ENCODE data around the gene OTOF.
A peak's percentile ranks its signal among the peaks of the same experiment; 100 is the strongest.
"Not testable (repeated sequence)": the region's sequence is repeated elsewhere in the genome, so short reads cannot be mapped to it uniquely, and the experiment has no call there.

OTOF gene

DNA sequence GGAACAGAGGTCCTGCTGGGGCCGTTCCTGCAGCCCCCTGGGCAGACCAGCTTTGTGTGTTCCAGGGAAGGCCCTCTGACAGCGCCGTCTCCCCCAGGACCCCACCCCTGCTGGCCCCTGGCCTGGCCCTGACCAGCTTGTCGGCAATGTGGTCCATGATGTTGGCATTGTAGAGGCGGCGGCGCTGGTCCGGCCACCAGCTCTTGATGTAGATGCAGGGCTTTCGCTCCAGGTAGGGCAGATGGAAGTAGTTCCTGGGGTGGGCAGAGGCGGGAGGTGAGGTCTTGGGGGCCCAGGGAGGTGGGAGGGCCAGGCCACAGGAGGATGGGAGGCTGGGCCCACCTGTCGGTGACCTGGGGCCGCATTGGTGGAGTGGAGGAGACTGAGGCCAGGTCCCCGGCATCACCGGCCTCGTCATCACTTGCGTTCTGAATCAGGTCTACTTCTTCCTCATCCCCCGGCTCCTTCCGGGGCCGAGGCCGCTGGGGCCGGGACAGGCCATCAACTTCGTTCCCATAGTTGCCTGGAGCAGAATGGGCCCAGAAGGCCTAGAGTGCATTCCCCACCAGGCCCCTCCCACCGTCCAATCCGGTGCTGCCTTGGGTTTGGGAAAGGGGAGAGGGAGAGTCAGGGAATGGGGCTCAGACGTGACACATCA is 1.3 kb upstream of the OTOF start:
- DNase-seq: no peak

DNA sequence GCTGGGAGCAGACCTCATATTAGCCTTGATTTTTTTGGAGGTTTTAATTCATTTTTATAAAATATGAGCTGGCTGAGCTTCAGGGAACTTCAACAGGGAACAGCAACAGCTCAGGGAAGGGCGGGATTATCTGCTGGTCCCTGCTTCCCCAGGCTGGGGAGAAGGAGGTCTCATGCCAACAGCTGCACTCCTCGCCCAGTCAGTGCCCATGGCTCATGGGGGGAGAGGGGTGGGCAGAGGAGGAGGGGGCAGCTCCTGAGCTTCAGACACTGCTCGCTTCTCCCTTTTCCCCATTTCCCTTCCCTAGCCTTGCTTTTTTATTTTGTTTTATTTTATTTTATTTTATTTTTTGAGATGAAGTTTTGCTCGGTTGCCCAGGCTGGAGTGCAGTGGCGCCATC is 442 bp upstream of the OTOF start:
- DNase-seq: no peak

DNA sequence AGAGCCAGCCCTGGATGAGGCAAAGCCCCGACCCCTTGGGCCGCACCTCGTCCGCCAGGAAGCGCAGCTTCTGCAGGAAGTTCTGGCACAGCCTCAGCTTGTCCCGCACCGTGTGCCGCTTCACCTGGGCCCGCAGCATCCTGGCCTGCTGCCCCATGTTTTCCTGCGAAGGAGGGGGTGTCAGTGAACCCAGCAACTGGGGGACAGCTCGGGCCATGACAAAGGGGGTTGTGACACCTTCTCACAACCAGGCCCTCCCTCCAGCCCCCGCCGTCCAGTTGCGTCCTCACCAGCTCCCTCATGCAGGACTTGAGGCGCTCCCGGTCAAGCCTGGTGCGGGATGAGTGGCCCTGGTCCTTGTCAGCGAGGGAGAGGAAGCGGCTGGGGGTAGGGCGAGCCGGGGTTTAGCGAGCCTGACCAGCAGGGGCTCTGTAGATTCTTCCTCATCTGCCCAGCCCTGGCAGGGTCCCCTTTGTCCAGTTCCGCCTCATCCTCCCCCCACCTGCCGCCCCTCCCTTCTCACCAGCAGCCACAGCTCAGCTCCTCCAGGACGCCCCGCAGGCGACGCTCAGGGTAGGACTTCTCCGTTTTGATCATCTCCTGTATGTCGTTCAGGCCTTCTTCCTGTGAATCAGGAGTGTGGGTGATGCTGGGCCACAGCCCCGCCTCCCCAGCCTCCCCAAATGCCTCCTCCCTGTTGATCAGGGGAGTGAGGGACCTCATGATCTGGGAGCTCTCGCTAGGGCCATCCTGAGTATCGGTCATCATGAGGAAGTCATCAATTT is 606 bp downstream of the OTOF start:
- DNase-seq: no peak

DNA sequence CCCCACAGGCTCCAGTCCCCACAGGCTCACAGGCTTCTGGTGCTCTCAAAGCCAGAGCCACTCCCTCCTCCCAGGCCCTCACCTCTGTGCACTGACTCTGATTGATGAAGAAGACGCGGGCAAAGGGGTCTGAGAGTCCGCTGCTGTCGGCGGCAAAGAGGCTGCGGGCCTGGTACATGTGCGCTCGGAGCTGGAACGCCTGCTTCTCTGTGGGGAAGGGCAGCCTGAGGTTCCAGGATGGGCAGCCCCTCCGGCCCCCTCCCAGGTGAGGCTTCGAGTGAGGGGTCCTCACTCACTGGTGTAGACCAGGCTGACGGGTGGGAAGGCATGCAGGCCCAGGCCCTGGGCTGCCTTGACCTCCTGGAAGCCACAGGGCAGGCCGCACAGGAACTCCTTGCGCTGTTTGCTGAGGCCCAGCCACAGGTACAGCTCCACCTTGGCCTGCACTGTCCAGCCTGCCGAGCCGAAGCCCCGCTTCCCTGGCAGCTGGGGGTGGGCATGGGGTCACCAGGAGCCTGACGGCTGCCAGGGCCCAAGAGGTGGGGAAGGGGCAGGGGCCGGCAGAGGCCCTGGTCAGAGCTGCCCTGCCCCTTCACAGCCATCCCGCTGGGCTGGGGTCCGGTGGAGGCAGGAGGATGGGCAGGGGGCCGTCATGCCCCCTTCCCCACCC is 2.0 kb downstream of the OTOF start:
- no peak for DNase-seq

DNA sequence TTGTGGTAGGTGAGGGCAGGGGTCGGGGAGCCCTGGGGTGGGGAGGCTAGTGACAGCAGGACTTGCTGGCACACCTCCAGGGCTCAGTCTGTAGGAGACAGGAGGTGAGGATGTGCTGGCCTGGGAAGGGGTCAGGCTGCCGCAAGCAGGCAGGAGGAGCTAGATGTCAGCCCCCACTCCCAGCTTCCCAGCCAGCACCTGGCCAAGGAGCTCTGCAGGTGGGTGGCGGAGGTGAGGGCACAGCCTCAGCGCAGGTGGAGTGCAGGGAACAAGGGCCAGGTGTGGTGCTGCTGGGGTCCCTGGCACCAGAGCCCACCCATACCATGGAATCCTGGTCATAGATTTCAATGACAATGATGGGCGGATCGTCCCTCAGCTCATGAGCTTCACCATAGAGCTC is 2.9 kb downstream of the OTOF start:
- no peak for DNase-seq

DNA sequence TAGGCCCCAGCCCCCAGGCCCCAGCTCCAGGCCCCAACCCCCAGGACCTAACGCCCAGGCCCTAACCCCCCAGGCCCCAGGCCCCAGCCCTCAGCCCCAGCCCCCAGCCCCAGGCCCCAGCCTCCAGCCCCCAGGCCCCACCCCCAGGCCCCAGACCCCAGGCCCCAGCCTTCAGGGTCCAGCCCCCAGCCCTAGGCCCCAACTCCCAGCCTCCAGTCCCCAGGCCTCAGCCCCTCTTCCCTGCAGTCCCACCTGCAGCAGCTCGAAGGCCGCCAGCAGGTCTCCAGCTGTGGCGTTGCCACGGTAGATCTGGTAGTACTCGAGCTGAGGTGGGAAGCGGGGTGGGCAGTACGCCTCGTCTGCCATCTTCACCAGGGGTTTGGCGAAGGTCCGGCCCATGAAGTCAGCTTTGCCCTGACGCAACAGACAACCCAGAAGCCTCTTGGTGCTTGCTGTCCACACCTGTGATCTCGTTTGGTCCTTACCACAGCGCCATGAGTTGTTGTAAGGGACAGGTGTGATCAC is 3.6 kb downstream of the OTOF start:
- no peak for DNase-seq

DNA sequence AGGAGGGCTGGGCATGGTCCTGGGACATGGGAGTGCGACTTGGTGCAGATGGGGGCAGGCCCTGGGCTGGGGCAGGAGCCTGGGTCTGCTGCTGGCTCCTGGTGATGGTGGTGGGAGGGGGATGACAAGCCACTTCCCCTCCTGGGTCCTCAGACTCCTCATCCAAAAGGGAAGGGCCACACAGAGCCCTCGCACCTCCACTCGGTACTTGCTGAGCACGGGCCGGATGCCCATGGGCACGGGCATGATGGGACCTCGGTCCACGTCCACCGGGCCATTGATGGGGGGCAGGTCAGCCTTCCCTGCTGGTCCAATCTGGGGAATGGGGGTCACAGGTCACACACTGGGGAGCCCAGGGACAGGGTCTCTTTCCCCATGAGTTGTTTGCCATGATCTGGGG is 4.1 kb downstream of the OTOF start:
- DNase-seq: no peak

DNA sequence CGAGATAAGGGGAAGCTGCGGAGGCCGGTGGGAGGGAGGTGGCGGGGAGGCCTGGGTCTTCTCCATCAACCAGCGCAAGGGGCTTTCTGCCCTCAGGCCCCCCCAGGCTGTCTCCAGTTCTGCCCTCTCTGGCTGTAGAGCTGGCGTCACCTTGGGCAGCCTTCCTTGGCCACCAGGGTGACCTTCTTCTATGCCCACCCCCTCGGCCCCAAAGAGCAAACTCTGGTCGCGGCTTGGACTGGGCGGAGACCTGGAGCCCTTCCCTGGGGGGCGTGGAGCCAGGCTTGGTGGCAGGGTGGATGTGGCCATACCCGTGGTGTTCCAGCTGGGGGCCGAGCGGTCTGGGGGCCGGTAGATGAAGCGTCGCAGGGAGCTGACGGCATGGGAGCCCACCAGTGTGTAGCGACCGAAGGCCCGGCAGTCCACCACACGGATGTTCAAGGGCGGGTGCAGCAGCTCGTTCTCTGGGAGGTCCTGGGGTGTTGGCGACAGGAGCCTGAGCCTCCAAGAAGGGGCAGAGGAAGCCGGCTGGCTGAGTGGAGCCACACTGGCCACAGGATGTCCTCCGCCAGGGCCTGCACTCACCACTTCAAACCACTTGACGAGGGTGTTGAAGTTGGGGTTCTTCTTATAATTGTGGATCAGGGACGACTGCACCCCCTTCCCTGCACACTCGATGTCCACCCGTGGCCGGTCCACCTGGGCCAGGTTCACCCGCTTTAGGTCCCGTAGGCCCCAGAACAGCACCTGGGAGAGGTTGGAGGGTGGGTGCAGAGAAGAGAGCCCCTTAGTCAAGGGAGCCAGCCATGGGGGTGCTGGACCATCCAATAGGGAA is 4.9 kb downstream of the OTOF start:
- no peak for DNase-seq

DNA sequence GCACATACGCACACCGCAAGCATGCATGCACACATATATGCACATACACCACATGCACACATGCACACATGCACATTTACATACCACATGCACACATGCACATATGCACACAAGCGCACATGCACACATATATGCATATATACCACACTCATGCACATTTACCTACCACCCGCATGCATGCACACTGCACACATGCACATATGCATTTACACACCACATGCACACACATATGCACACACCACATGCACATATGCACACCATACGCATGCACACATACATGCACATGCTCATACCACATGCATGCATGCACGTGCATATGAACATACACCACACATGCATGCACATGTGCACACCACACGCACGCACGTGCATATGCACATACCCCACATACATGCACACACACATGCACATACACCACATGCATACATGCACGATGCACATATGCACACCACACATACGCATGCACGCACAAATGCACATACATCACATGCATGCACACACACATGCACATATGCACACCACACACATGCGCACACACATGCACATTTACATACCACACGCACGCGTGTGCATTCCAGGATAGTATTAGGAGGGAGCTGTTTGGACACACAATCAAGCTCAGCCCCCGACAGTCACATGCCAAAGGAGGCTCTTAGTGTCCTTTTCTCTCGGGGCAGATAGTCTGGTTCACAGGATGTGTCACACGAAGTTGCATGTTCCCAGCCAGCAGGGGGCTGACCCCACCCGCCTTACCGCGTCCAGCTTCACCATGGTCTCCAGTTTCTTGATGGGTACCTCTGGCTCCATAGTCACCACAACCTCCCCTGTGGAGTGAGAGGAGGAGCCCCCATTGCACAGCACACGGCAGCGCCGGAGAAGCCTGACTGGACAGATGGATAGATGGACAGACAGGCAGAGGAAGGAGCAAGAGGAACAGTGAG is 5.9 kb downstream of the OTOF start:
- DNase-seq: no peak

DNA sequence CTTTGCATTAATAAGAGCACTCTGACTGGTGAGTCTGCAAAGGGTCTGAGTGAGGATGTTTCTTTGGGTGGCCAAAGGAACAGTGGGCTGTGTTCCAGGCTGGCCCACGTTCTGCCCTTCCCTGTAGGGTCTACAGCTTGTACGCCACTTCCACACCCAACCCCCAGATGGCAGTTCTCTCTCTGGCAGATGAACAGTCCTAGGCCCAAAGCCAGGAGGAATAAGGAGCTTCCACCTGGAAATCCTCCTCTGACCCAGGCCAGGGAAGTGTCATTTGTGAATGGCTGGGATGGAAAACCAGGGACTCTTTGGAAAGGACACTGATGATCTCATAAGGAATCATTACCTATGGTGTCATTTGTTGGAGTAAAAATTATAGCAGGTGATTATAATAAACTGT is 6.6 kb downstream of the OTOF start:
- DNase-seq: no peak

DNA sequence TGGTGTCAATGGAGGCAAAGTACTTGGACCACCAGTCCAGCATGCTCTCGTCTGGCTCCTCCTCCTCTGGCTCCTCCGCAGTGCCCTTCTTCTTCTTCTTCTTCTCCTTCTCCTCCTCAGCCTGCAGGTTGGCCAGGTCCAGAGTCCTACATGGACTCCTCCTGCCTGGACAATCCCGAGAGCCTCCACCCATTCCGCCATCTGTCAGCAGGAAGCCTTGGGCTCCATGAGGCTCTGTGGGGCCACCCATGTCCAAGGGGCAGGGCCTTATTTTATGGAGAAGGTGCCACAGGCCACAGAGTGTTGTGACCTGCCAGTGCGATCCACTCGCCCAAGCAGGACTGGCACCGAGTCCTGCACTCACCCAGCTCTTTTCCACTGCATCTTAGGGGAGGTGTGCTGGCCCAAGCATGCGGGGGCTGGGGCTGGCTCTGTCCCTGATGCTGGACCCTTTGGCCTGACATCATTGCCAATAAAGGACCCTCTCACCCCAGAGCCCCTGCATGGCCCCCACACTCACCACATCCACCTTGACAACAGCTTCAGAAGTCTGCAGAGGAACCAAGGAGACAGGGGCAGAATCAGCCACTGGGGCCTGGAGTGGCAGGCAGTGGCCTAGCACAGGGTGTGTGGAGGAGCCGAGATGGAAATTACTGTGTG is 7.2 kb downstream of the OTOF start:
- no peak for DNase-seq

DNA sequence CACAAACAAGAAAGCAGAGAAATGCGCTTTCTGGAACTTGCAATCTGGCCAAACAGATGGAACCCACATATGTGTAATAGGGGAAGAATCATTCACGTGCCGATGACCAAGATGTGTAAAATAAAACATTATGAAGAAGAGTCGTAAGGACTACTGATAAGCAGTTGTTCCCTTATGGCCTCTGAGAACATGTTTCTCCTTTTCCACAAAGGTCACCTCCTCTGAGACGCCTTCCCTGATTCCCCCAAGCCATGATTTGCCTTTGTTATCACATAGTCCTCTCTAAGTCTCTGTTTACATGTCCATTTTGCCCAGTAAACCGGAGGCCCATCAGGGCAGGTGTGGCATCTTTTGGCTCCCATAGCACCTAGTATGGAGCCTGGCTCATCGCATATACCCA is 8.0 kb downstream of the OTOF start:
- no peak for DNase-seq

DNA sequence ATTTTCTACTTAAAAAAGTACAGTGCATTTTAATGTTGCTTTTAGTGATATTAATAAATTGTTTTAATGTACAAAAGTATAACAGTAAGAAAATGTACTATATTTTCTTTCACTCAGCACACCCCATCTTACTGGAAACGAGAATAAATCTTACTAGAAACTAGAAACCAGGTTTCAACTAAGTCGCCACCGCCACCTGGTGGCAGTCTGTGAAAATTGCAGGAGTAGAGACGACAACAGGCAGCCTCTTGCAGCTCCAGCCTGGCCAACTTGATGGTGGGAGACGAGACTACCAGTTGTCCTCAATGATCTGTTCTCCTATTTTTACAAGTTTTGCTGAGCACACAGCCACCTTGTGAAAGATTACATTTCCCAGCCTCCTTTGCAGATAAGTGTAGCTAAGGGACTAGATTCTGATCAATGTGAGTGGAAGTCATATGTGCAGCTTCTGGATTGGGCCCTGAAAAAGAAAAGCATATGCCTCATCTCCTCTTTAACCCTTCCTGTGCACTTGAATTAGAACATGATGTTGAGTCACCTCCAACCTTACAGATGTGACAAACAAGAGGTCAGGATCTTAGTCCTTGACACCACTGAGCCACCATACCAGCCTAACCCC is 8.7 kb downstream of the OTOF start:
- peak; percentile 3 for DNase-seq

DNA sequence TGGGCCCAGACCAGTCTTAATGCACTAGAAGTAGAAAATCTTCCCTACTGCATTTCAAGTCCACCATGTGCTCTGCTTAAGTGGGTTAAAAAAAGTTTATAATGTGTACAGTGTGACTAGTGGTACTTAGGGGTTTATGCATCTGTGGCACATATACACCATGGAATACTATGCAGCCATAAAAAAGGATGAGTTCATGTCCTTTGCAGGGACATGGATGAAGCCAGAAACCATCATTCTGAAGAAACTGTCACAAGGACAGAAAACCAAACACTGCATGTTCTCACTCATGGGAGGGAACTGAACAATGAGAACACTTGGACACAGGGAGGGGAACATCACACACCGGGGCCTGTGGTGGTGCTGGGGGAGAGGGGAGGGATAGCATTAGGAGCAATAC is 9.4 kb downstream of the OTOF start:
- DNase-seq: not testable (repeated sequence)

DNA sequence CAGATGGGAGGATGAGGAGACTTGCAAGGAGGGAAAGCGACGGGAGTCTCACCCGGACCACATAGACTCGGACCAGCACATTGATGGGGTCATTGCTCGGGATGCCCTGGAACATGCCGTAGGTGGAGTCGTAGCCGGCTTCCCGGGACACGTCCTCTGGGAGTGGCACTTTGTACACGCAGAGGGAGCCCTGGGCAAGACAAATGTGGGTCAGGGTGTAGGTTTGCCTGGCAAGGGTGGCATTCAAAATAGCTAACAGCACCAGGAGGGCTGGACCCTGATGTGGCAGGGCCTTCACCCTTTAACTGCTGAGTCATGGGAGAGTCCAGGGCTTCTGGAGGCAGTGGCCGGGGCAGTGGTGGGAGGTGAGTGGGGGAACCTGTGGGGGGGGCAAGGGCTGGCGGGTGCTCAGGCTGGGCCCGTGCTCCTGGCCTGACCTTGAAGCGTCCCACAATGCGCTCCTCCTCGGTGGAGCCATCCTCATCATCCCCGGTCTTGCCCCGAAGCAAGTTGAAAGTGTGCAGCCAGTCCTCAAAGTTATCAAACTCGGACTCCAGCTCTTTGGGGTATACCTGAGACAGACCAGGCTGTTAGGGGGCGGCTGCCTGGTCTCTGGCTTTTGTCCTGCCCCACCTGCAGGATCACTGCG is 11.1 kb downstream of the OTOF start:
- no peak for DNase-seq

DNA sequence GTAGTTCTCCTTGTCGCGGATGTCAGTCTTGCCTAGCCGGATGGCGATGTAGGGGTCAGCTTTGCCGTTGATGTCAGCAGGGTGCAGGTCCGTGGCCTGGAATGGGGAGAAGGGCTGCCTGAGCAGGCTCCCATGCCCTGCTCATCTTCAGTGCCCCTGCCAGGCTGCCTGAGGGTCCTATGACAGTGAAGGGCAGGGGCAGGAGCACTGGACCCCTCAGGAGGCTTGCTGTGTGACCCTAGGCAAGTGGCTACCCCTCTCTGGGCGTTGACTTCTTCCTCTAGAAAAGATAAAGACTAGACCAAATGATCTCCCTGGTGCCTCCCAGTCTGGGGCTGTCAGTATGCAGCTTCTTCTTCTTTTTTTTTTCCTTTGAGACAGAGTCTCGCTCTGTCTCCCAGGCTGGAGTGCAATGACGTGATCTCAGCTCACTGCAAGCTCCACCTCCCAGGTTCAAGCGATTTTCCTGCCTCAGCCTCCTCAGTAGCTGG is 11.9 kb downstream of the OTOF start:
- DNase-seq: no peak

DNA sequence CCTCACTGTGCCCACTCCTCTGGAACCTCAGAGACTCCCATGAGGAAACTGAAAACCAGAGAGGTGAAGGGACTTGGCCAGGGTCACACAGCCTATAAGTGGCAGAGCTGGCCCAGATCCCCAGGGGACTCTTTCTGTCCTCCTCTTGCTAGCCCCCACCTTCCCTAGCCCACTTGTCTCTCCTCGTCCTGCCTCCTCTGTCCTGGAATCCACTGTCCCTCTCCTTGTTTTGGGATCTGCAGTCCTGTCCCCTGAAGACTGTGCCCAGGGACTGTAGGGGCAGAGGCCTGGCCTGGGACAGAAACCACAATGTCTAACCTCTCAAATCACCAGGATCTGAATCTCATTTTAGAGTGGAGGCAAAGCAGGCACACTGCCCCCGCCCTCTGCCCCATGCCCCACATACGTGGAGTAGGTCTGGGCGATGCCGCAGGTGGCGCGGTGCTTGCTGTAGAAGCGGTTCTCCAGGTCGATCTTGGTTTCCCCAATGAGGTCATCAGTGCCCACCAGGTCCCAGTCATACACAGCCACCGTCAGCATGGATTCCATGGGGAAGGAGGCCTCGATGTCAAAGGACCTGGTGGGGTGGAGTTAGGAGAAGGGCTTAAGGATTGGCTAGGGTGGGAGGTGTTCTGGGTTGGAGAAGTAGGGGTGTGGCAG is 12.5 kb downstream of the OTOF start:
- no peak for DNase-seq

DNA sequence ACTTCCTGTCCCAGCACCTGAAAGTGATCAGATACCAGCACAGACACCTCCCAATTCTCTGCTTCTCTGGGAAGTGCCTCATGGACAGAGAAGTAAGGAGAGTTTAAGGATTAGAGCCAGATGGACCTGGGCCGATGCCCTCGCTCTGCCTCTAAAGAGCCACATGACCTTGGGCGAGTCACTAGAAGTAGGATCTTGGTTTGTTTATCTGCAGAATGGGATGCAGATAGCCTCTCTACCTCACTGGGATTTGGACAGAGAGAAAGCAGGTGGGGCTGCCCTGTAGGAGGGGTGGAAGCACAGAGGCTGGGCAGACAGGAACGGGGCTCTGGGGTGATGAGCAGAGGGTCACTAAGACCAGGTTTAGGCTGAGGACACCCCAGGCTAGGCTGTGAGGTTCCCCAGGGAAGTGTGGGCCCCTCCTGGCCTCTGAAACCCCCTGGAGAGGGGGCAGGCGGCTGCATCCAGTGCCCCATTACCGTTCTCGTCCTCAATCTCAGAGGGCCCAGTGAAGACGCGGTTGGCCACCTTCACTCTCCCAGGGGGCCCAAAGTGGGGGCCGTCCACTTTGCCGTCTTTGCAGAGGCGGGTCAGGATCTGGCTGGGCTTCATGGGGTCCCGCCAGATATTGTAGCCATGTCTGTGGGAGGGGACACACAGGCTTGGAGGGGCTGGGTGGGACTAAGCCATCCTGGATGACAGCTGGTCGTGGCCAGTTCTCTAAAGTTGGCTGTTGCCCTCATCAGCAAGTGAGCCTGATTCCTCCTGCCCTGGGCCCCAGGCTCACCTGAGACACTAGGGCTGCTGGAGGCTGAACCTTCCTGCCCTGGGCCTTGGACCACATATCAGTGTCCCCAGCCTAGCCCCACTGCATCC is 13.3 kb downstream of the OTOF start:
- no peak for DNase-seq
